Bronchial epithelial cell (primary cell): ENCODE measurements around the gene HMX1. TPM values are rescaled to one million over a fixed set of nuclear protein-coding genes. Genes with fewer than 3 reads are reported as not detected.

Source experiments
- DNase-seq: peaks from one replicate; pipeline ENCODE4 v3.0.0-alpha.2; 2010; ENCODE audit warnings: low read depth
- FAIRE-seq: peaks from 2 replicates; lab custom pipeline; 2011; peaks lifted over from hg19 to GRCh38; lab: Jason Lieb, UNC
- H3K27me3 ChIP-seq: 2 replicates; pipeline ENCODE4 v1.5.1; 2011; ENCODE audit warnings: low read length; ENCODE audit not compliant: control insufficient read depth, insufficient read depth
- H3K36me3 ChIP-seq: 2 replicates; pipeline ENCODE4 v1.5.1; 2011; ENCODE audit warnings: low read length; ENCODE audit not compliant: control insufficient read depth, insufficient read depth
- H3K4me3 ChIP-seq: 2 replicates; pipeline ENCODE4 v1.5.1; 2011; ENCODE audit warnings: mild to moderate bottlenecking, low read depth, low read length, control low read depth
- CTCF ChIP-seq: IDR thresholded peaks from 2 replicates; pipeline ENCODE4 v1.5.1; 2011; ENCODE audit warnings: mild to moderate bottlenecking, moderate library complexity, low read length, control low read depth, inconsistent platforms; ENCODE audit not compliant: insufficient read depth, severe bottlenecking
- total RNA-seq: library from RNA; depleted of rRNA; stranded (reverse); fragments of >200 nt; gene quantifications from 2 replicates; pipeline ENCODE4 v1.2.1, GENCODE V29; 2014

Gene HMX1
- total RNA-seq, 1 donor from 2014 or later = not detected

- Histone ChIP-seq H3K4me3 (no peak overlapping the region), H3K27me3 (no peaks in the 10 kb centered on the region), H3K36me3 (no peaks in the 10 kb centered on the region)
- no peak for FAIRE-seq
- TF ChIP-seq CTCF = no peak
- DNase-seq = no peak
These were observed 42.1 kb downstream of the HMX1 start for GRCh38 chr4:8829584-8829983.

GRCh38 chr4:8828869-8829268 lies 42.8 kb downstream of the HMX1 start:
- TF ChIP-seq CTCF = no peak
- DNase-seq (no peak), FAIRE-seq (no peak)
- no peak overlapping the region for H3K4me3 ChIP-seq
- H3K27me3 ChIP-seq = no peaks in the 10 kb centered on the region
- no peaks in the 10 kb centered on the region for H3K36me3 ChIP-seq

GRCh38 chr4:8821151-8821950 lies 50.3 kb downstream of the HMX1 start:
- no peaks in the 10 kb centered on the region for H3K36me3 ChIP-seq
- TF ChIP-seq CTCF = no peak
- no peak for FAIRE-seq
- no peak overlapping the region for H3K4me3 ChIP-seq
- DNase-seq = no peak
- no peaks in the 10 kb centered on the region for H3K27me3 ChIP-seq

GRCh38 chr4:8820178-8821102 lies 51.2 kb downstream of the HMX1 start:
- TF ChIP-seq CTCF = no peak
- no peak for DNase-seq
- Histone ChIP-seq H3K27me3 (no peaks in the 10 kb centered on the region), H3K36me3 (no peaks in the 10 kb centered on the region), H3K4me3 (no peak overlapping the region)
- FAIRE-seq = no peak

GRCh38 chr4:8819473-8820177 lies 52.0 kb downstream of the HMX1 start:
- FAIRE-seq = no peak
- Histone ChIP-seq H3K4me3 (no peak overlapping the region), H3K27me3 (no peaks in the 10 kb centered on the region), H3K36me3 (no peaks in the 10 kb centered on the region)
- no peak for DNase-seq
- no peak for TF ChIP-seq CTCF
